Dermis blood vessel endothelial cell (primary cell): ENCODE measurements around the gene AK8. TPM values are rescaled to one million over a fixed set of nuclear protein-coding genes. Genes with fewer than 3 reads are reported as not detected.
"Not testable (repeated sequence)": the region's sequence is repeated elsewhere in the genome, so short reads cannot be mapped to it uniquely, and the experiment has no call there.

Experiments
- DNase-seq: peaks from one replicate; pipeline ENCODE4 v3.0.0; 2010
- total RNA-seq: library from RNA; depleted of rRNA; stranded (reverse); fragments of >200 nt; gene quantifications from 2 replicates; pipeline ENCODE4 v1.2.3, GENCODE V29; 2014

Gene AK8
- total RNA-seq, 1 donor from 2014 or later = not detected

DNA sequence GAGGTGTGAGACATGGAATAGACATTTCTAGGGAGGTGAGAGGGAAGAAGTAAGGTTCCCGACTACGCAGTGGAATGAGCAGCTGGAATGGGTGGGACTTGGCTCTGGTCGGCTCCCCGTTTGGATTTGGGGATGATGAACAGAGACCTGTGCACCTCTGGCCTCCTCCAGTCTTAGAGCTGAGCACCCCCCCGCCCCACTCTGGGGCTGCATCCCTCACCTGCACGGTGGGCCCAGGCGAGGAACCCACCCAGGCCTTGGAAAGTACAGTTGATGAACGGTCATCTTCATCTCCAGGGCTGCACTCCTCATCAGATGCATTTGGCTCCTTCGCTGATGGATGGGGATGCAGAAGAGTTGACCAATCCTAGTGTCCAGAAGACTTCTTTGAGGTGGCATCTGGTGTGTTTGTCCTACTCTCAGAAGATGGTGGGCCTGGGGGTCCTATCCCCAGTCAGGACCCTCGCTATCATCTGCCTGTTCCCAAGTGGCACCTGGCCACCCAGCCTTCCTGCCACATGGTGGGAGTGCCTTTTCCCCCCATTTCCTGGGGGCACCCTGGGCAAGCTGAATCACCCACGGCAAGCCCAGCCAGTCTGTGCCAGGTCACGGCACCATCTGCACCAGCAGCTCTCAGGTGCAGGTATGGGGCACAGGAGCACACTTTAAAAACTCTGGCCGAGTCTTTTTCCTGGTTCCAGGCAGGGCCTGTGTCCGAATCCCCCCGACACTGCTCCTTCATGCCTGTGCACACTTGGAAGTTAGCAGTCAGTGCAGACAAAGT, 137.4 kb downstream of the AK8 start:
- no peak for DNase-seq

DNA sequence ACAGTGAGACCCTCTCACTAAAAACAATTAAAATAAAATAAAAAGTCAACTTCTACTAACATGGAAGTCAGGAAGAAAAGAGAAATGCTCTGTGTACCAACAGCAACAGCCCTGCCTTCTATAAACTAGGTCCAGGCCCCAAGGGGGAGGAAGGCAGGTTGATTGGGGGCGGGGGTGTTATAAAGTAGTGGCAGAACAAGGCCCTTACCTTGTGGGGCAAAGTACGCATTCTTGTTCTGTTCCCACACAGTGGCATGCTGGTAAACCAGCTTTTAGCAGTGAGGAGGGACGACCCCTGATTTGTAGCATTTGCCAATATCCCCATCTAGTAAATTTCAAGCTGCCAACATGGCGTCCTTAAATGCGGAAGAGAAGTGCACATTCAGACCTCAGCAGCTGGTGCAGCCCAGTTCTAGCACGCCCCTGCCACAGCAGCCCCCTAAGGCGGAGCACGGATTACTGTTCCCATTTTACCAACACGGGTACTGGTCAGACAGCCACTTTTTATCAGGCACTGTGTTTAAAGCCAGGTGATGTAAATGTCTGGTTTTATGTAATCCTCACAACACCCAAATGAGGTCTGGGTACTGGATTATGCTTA, 138.3 kb downstream of the AK8 start:
- no peak for DNase-seq

- DNase-seq = no peak
Observed at GRCh38 chr9:132733260-132733815, 144.7 kb downstream of the AK8 start.

DNA sequence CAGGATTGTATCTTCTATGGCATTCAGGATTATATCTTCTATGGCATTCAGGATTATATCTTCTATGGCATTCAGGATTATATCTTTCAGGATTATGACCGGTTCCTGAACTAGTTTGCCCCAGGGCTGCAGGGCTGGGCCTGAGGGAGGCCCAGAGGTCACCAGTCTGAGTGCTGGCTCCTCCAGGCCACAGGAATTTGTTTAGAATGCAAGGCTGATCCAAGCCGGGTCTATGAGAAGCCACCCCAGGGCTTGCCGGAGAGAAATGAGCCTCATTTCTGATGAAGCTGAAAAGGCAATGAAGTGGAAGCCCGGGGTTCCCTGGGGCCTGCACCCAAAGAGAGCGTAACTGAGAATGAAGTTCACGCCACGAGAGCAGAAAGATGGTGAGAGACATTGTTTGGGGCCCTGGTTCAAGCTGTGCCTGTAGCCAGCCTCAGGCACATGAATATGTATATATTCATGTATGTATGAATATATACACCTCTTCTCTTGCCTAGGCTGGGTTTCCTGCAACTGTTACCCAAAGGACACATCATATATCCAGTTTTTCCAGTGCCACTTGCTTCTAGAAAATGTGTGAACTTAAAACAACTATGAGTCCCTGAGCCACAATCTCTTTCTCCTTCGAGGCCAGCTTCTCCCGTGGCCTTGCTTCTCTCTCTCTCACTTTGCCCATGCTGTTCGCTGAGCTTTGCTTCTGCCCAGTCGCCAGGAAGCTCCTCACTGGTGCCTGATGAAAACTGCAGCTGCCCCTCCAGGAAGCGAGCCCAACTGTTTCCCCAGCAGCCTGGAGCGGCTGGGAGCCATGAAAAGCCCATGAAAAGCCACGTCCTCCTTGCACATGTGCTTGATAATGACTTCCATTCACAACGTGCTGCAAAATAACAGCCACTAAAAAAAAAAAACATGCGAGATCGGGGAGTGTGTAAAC, 145.5 kb downstream of the AK8 start:
- DNase-seq = peak; percentile 13

DNA sequence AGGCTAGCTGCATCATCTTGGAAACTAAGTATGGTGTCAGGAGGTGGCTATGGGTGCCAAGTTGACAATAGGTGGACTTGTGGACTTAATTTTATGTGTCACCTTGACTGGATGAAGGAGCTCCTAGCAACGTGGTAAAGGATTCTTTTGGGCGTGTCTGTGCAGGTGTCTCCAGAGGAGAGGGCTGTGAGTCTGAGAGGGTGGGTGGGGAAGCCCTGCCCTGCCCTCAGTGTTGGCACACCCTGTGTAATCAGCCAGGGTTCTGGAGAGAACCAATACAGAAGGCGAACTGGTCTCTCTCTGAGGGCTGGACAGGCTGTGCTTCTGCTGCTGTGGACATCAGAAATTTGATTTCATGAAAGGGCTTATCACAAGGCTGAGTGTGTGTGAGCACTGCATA, 146.9 kb downstream of the AK8 start:
- DNase-seq = no peak

GRCh38 chr9:132730054-132731033, 147.7 kb downstream of the AK8 start:
- no peak for DNase-seq

DNA sequence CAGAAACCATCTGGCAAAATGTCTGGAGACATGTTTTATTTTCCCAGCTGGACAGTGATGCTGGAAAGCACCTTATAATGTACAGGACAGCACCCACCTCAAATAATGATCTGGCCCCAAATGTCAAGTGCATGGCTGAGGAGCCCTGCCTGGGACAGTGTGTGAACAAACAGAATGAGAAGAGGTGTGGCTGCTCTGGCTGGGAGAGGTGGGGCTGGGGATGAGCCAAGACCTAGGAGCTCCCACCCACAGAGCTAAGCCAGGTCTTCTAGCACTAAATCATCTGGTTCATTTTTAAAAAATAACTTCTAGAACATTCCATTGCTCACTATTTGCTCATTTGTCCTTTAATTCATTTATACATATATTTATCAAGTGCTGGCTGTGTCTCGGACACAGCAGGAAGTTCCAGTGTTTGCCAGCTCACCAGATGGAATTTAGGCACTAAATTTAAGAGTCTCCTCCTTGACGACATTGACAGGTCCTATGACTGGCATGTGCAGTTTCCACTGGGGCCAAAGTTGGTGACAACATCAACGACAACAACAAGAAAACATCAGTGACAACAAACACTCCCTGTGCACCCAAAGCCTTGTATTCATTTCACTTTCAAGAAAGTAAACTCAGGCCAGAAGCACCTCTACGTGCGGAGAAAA, 148.7 kb downstream of the AK8 start:
- no peak for DNase-seq

DNA sequence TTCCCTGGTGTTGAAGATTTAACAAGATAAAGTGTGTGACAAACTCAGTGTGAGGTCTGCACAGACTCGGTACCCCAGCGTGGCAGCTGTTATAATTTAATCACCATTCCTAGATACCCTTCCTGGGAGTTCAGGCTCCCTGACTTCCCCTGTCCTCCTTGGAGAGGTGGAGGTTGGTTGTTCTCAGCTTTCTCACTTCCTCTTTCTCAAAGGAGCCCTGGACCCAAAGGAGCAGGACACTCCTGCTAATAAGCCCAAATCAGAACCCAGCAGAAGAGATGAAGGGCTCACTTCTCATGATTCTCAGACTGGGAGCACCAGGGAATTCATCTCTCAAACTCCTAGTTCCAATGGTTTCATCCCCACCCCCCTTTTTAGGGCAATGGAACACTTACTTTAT, 149.6 kb downstream of the AK8 start:
- no peak for DNase-seq

GRCh38 chr9:132728071-132728470, 150.0 kb downstream of the AK8 start:
- no peak for DNase-seq

- DNase-seq = no peak
Observed at GRCh38 chr9:132726576-132727130, 151.4 kb downstream of the AK8 start.

DNA sequence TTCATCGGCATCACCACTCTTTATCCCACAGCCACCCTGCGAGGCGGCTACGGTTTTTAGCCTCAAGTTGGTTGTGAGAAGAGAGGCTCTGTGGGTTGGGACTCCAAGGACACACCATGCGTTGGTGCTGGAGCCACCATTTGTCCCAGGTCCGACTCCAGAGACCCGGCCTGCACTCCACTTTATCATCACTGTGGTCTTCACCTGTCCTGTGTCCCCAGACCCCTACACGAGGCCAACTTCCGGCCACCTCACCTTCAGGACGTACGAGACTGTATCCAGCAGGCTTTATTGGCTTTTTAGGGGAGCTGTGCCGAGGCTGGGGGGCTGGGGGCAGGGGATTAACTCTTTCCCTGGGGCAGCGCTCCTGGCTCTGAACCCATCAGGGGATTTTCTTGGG, 152.8 kb downstream of the AK8 start:
- DNase-seq = no peak

DNA sequence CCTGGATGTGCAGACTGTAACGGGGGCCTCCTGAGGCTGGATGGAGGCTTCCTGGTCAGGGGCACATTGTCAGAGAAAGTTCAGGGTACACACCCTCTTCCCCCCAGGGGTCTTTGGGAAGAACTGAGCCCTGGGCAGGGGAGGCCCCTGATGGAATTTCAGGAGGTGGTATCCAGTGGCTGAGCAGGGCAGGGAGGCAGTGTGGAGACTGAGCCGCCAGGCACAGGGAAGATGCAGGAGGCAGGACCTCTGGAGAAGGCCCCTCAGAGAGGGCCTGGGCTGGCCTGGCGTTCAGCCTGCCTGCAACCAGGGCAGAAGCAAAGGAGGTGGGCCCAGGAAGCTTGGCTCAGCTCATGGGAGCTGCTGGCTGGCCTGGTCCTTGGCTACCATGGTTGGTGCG, 154.3 kb downstream of the AK8 start:
- no peak for DNase-seq

- no peak for DNase-seq
Observed at GRCh38 chr9:132722564-132723065, 155.5 kb downstream of the AK8 start.

- no peak for DNase-seq
Observed at GRCh38 chr9:132721661-132722060, 156.4 kb downstream of the AK8 start.

DNA sequence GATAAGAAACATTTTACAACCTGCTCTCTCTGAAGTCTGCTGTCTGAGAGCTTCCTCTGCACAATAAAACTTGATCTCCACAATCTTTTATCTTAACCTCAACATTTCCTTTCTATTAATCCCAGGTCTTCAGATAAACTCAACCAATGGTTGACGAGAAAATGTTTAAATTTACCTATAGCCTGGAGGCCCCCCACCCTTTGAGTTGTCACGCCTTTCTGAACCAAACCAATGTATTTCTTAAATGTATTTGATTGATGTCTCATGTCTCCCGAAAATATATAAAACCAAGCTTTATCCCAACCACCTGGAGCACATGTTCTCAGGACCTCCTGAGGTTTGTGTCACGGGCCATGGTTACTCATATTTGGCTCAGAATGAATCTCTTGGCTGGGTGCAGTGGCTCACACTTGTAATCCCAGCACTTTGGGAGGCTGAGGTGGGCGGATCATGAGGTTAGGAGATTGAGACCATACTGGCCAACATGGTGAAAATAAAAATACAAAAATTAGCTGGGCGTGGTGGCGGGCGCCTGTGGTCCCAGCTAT, 159.6 kb downstream of the AK8 start:
- not testable (repeated sequence) for DNase-seq

DNA sequence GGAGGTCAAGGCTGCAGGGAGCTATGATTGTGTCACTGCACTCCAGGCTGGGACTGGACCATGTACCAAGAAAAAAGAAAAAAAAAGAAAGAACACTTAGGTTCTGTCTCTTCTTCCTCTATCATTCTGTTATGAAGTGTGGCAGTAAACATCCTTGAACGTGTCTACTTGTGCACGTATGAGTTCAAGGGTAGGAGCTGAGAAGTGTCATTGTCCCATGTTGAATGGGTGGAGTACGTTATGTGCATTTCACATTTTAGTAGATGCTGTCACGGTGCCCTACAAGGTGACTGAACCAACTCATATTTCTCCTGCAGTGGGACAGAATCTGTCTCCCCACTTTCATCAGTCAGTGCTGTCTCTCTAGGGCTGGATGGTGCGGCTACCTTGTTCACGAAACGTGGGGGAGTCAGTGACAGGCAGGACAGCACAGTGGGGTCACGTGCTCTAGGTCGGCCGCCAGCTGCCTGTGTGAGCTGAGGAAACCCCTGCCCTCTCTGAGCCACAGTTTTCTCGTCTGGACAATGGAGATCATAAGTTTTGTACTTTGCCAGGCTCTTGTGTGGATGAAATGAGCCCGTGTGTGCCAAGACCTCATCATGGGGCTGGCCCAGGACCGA, 160.6 kb downstream of the AK8 start:
- no peak for DNase-seq

- no peak for DNase-seq
Observed at GRCh38 chr9:132716007-132716406, 162.1 kb downstream of the AK8 start.

GRCh38 chr9:132712753-132713152, 165.3 kb downstream of the AK8 start:
- no peak for DNase-seq

DNA sequence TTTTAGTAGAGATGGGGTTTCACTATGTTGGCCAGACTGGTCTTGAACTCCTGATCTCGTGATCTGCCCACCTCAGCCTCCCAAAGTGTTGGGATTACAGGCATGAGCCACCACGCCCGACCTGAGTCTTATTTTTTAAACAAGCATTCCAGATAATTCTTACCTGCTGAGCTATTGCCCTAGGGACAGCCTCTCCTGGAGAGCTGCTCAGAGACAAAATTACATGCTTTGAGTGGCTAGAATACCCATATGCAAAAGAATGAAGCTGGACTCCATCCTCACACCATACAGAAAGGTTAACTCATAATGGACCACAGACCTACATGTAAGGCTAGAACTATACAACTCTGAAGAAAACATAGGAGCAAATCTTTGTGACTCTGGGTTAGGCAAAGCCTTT, 166.2 kb downstream of the AK8 start:
- no peak for DNase-seq

GRCh38 chr9:132711152-132711551, 166.9 kb downstream of the AK8 start:
- DNase-seq = not testable (repeated sequence)
